Neural crest cell (in vitro differentiated cells): ENCODE data around the gene JMJD6. TPM values are rescaled to one million over a fixed set of nuclear protein-coding genes. Genes with fewer than 3 reads are reported as not detected.
"Not testable (repeated sequence)": the region's sequence is repeated elsewhere in the genome, so short reads cannot be mapped to it uniquely, and the experiment has no call there.

ENCODE experiments used
- DNase-seq: peaks from one replicate; pipeline ENCODE4 v3.0.0; 2021; ENCODE audit warnings: low read depth, mixed read lengths, low spot score
- H3K27ac Mint-ChIP-seq: one replicate; pipeline ENCODE4 v1.8.0; 2021; ENCODE audit warnings: mild to moderate bottlenecking, mixed read lengths; ENCODE audit not compliant: unreplicated experiment
- H3K27me3 Mint-ChIP-seq: 2 replicates; pipeline ENCODE4 v1.8.0; 2021; ENCODE audit warnings: low read depth, mild to moderate bottlenecking, mixed read lengths
- H3K36me3 Mint-ChIP-seq: 2 replicates; pipeline ENCODE4 v1.8.0; 2021; ENCODE audit warnings: low read depth, mild to moderate bottlenecking, mixed read lengths
- H3K4me1 Mint-ChIP-seq: 2 replicates; pipeline ENCODE4 v1.8.0; 2021; ENCODE audit warnings: mixed read lengths
- H3K4me3 Mint-ChIP-seq: one replicate; pipeline ENCODE4 v1.8.0; 2021; ENCODE audit warnings: mild to moderate bottlenecking, mixed read lengths
- H3K9me3 Mint-ChIP-seq: 2 replicates; pipeline ENCODE4 v1.8.0; 2021; ENCODE audit warnings: mixed read lengths
- total RNA-seq: library from RNA; stranded (reverse); gene quantifications from 2 replicates; pipeline ENCODE4 v1.2.1, GENCODE V29; 2021
- TF ChIP-seq, protein P1 (sequence below): fragments of 200-600 bp; sonication (generic); conservative IDR thresholded peaks from 2 replicates; pipeline ENCODE4 v1.5.0; 2021; ENCODE audit warnings: antibody characterized with exemption, mild to moderate bottlenecking

JMJD6 gene
- total RNA-seq, 1 donor from 2014 or later: 29.0 TPM

GRCh38 chr17:76700270-76700616, 26.2 kb downstream of the JMJD6 start:
- H3K27ac Mint-ChIP-seq: peak overlapping the region; percentile 95
- no peaks in the 10 kb centered on the region for H3K27me3 Mint-ChIP-seq
- H3K36me3 Mint-ChIP-seq: no peaks in the 10 kb centered on the region
- no peaks in the 10 kb centered on the region for H3K9me3 Mint-ChIP-seq
- TF ChIP-seq, protein P1, sequence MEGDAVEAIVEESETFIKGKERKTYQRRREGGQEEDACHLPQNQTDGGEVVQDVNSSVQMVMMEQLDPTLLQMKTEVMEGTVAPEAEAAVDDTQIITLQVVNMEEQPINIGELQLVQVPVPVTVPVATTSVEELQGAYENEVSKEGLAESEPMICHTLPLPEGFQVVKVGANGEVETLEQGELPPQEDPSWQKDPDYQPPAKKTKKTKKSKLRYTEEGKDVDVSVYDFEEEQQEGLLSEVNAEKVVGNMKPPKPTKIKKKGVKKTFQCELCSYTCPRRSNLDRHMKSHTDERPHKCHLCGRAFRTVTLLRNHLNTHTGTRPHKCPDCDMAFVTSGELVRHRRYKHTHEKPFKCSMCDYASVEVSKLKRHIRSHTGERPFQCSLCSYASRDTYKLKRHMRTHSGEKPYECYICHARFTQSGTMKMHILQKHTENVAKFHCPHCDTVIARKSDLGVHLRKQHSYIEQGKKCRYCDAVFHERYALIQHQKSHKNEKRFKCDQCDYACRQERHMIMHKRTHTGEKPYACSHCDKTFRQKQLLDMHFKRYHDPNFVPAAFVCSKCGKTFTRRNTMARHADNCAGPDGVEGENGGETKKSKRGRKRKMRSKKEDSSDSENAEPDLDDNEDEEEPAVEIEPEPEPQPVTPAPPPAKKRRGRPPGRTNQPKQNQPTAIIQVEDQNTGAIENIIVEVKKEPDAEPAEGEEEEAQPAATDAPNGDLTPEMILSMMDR: no peak
- peak overlapping the region; percentile 15 for H3K4me3 Mint-ChIP-seq
- DNase-seq: no peak
- peaks cover 57% of the 10 kb centered on the region for H3K4me1 Mint-ChIP-seq

DNA sequence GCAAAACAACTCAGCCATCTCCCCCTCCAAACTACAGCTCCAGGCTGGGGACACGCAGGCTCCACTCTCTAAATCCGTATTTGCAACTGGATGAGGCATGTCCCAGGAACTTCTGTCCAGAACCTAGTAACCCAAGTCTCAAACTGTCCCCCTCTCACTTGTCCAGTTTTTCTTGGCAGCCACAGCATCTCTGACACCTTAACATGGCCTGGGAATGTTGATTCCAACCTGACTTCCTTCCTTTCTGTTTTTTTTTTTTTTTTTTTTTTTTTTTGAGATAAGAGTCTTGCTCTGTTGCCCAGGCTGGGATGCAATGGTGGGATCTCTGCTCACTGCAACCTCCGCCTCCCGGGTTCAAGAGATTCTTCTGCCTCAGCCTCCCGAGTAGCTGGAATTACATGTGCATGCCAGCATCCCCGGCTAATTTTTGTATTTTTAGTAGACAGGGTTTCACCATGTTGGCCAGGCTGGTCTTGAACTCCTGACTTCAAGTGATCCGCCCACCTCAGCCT, 27.9 kb downstream of the JMJD6 start:
- not testable (repeated sequence) for H3K4me3 Mint-ChIP-seq, H3K27ac Mint-ChIP-seq, DNase-seq, H3K36me3 Mint-ChIP-seq, H3K27me3 Mint-ChIP-seq, H3K9me3 Mint-ChIP-seq
- peaks cover 59% of the 10 kb centered on the region for H3K4me1 Mint-ChIP-seq

DNA sequence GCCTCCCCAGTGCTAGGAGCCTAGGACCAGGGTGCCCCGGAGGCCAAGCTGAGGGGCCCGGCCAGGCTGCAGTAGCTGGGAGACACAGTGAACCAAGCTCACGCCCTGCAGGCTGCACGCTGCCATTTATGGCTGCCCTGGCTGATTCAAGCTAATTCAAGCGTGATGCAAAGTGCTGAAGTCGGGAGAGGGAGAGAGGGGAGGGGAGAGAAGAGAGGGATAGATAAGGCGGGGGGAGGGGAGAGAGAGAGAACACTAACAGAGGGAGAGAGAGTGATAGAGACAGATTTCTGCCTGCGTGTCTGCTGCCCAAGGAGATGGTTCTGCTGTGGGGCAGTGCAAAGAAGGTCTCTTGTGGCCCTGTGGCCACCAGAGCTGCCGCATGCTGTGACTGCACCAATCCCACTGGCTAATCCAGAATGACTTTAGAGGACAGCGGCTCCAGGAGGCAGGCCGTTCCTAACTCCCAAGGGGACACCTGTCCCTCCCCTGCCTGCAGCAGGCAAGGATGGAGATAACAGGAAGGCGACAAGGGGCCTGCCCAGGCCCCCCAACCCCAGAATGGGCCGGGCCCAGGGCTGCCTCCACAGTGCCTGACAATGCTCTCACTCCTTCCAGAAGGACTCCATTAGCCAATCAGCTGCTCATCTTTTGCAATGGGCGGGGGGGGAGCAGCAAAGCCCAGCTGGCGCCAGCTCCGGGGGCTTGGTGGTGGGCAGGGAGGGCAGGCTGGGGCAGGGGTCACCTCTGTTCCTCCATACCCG, 28.5 kb downstream of the JMJD6 start:
- no peaks in the 10 kb centered on the region for H3K36me3 Mint-ChIP-seq
- TF ChIP-seq, protein P1: no peak
- peak overlapping the region; percentile 88 for H3K27ac Mint-ChIP-seq
- H3K27me3 Mint-ChIP-seq: no peaks in the 10 kb centered on the region
- peaks cover 58% of the 10 kb centered on the region for H3K4me1 Mint-ChIP-seq
- peak overlapping the region; percentile 20 for H3K4me3 Mint-ChIP-seq
- DNase-seq: no peak
- no peaks in the 10 kb centered on the region for H3K9me3 Mint-ChIP-seq

- peaks cover 59% of the 10 kb centered on the region for H3K4me1 Mint-ChIP-seq
- no peak for DNase-seq
- H3K4me3 Mint-ChIP-seq: peak overlapping the region; percentile 20
- no peaks in the 10 kb centered on the region for H3K36me3 Mint-ChIP-seq
- no peaks in the 10 kb centered on the region for H3K27me3 Mint-ChIP-seq
- TF ChIP-seq, protein P1: no peak
- peak overlapping the region; percentile 61 for H3K27ac Mint-ChIP-seq
- H3K9me3 Mint-ChIP-seq: no peaks in the 10 kb centered on the region
These were observed 29.4 kb downstream of the JMJD6 start for GRCh38 chr17:76696763-76697701.

- H3K27ac Mint-ChIP-seq: no peak overlapping the region
- TF ChIP-seq, protein P1: no peak
These were observed 31.2 kb downstream of the JMJD6 start for GRCh38 chr17:76695059-76695831.

More at GRCh38 chr17:76695059-76695831, 31.2 kb downstream of the JMJD6 start:
- no peak overlapping the region for H3K4me3 Mint-ChIP-seq
- peaks cover 50% of the 10 kb centered on the region for H3K4me1 Mint-ChIP-seq
- H3K27me3 Mint-ChIP-seq: peaks cover 3% of the 10 kb centered on the region
- H3K36me3 Mint-ChIP-seq: no peaks in the 10 kb centered on the region
- no peak for DNase-seq
- no peaks in the 10 kb centered on the region for H3K9me3 Mint-ChIP-seq
